ENCODE measurements around the gene MYL6. TPM values are rescaled to one million over a fixed set of nuclear protein-coding genes. Genes with fewer than 3 reads are reported as not detected.
A peak's percentile ranks its signal among the peaks of the same experiment; 100 is the strongest.

The MYL6 gene
- polyA plus RNA-seq, 1 donor = 1,754 TPM

GRCh38 chr12:56127888-56128669 lies 30.1 kb upstream of the MYL6 start, which contains the start of gene ESYT1:
TSS of gene ESYT1 (plus strand) at chr12:56128267. CDS start at chr12:56128320, 53 bp downstream.
- Histone ChIP-seq H3K27me3 (ENCODE audit: control insufficient read depth, insufficient read depth, low read length) (no peaks in the 10 kb centered on the region), H3K27ac (ENCODE audit: low read length) (peak within 1 kb of the TSS; percentile 83), H3K4me1 (ENCODE audit: control insufficient read depth, insufficient read depth, low read length) (peaks cover 27% of the 10 kb centered on the region), H3K36me3 (ENCODE audit: control insufficient read depth, insufficient read depth, low read length) (peaks cover 23% of the 10 kb centered on the region), H3K9me3 (ENCODE audit: control insufficient read depth, low read depth, low read length) (no peaks in the 10 kb centered on the region), H3K4me3 (ENCODE audit: low read length) (peak within 1 kb of the TSS; percentile 92)
- peak; percentile 99 to 100 for DNase-seq
- no CpG with 5 or more reads among the region's 49 CpGs for WGBS (ENCODE audit: insufficient coverage, low lambda C conversion rate)

GRCh38 chr12:56128670-56129205 lies 29.4 kb upstream of the MYL6 start:
- peak overlapping the region; percentile 83 for H3K27ac ChIP-seq (ENCODE audit: low read length)
- DNase-seq = peak in 1 of 2 donors; percentile 46
- 3% methylated on average over 7 of the region's 20 CpGs for WGBS (ENCODE audit: insufficient coverage, low lambda C conversion rate)

GRCh38 chr12:56129206-56129941 lies 28.8 kb upstream of the MYL6 start:
- peak in 1 of 2 donors; percentile 62 for DNase-seq
- Histone ChIP-seq H3K36me3 (ENCODE audit: control insufficient read depth, insufficient read depth, low read length) (peaks cover 36% of the 10 kb centered on the region), H3K27me3 (ENCODE audit: control insufficient read depth, insufficient read depth, low read length) (no peaks in the 10 kb centered on the region), H3K4me1 (ENCODE audit: control insufficient read depth, insufficient read depth, low read length) (peaks cover 27% of the 10 kb centered on the region), H3K9me3 (ENCODE audit: control insufficient read depth, low read depth, low read length) (no peaks in the 10 kb centered on the region), H3K4me3 (ENCODE audit: low read length) (peak overlapping the region; percentile 92), H3K27ac (ENCODE audit: low read length) (peak overlapping the region; percentile 83)
- no CpG with 5 or more reads among the region's 29 CpGs for whole genome bisulfite sequencing (ENCODE audit: insufficient coverage, low lambda C conversion rate)

More at GRCh38 chr12:56128670-56129205, 29.4 kb upstream of the MYL6 start:
- no peaks in the 10 kb centered on the region for H3K27me3 ChIP-seq (ENCODE audit: control insufficient read depth, insufficient read depth, low read length)
- H3K36me3 ChIP-seq (ENCODE audit: control insufficient read depth, insufficient read depth, low read length) = peaks cover 29% of the 10 kb centered on the region
- no peaks in the 10 kb centered on the region for H3K9me3 ChIP-seq (ENCODE audit: control insufficient read depth, low read depth, low read length)
- peaks cover 27% of the 10 kb centered on the region for H3K4me1 ChIP-seq (ENCODE audit: control insufficient read depth, insufficient read depth, low read length)
- H3K4me3 ChIP-seq (ENCODE audit: low read length) = peak overlapping the region; percentile 92

- Histone ChIP-seq H3K36me3 (ENCODE audit: control insufficient read depth, insufficient read depth, low read length) (peaks cover 36% of the 10 kb centered on the region), H3K9me3 (ENCODE audit: control insufficient read depth, low read depth, low read length) (no peaks in the 10 kb centered on the region), H3K27ac (ENCODE audit: low read length) (no peak overlapping the region), H3K4me1 (ENCODE audit: control insufficient read depth, insufficient read depth, low read length) (peaks cover 27% of the 10 kb centered on the region), H3K27me3 (ENCODE audit: control insufficient read depth, insufficient read depth, low read length) (no peaks in the 10 kb centered on the region), H3K4me3 (ENCODE audit: low read length) (no peak overlapping the region)
- no peak for DNase-seq
- 83% methylated on average over 1 of the region's 22 CpGs for WGBS (ENCODE audit: insufficient coverage, low lambda C conversion rate)
These were observed 28.1 kb upstream of the MYL6 start for GRCh38 chr12:56129942-56130495.

- DNase-seq = no peak
- no peak overlapping the region for H3K27ac ChIP-seq (ENCODE audit: low read length)
- peaks cover 22% of the 10 kb centered on the region for H3K4me1 ChIP-seq (ENCODE audit: control insufficient read depth, insufficient read depth, low read length)
- H3K9me3 ChIP-seq (ENCODE audit: control insufficient read depth, low read depth, low read length) = no peaks in the 10 kb centered on the region
- H3K4me3 ChIP-seq (ENCODE audit: low read length) = no peak overlapping the region
- H3K36me3 ChIP-seq (ENCODE audit: control insufficient read depth, insufficient read depth, low read length) = peaks cover 36% of the 10 kb centered on the region
- H3K27me3 ChIP-seq (ENCODE audit: control insufficient read depth, insufficient read depth, low read length) = no peaks in the 10 kb centered on the region
- 17% methylated on average over 1 of the region's 4 CpGs for WGBS (ENCODE audit: insufficient coverage, low lambda C conversion rate)
These were observed 27.3 kb upstream of the MYL6 start for GRCh38 chr12:56130876-56131275.

GRCh38 chr12:56134897-56135296 lies 23.3 kb upstream of the MYL6 start:
- WGBS (ENCODE audit: insufficient coverage, low lambda C conversion rate) = 80% methylated on average over 1 of the region's 6 CpGs
- Histone ChIP-seq H3K4me3 (ENCODE audit: low read length) (no peak overlapping the region), H3K36me3 (ENCODE audit: control insufficient read depth, insufficient read depth, low read length) (peaks cover 71% of the 10 kb centered on the region), H3K4me1 (ENCODE audit: control insufficient read depth, insufficient read depth, low read length) (no peaks in the 10 kb centered on the region), H3K9me3 (ENCODE audit: control insufficient read depth, low read depth, low read length) (no peaks in the 10 kb centered on the region), H3K27ac (ENCODE audit: low read length) (no peak overlapping the region), H3K27me3 (ENCODE audit: control insufficient read depth, insufficient read depth, low read length) (no peaks in the 10 kb centered on the region)
- no peak for DNase-seq

- Histone ChIP-seq H3K27me3 (ENCODE audit: control insufficient read depth, insufficient read depth, low read length) (no peaks in the 10 kb centered on the region), H3K9me3 (ENCODE audit: control insufficient read depth, low read depth, low read length) (no peaks in the 10 kb centered on the region), H3K4me3 (ENCODE audit: low read length) (no peak overlapping the region), H3K27ac (ENCODE audit: low read length) (no peak overlapping the region), H3K4me1 (ENCODE audit: control insufficient read depth, insufficient read depth, low read length) (no peaks in the 10 kb centered on the region), H3K36me3 (ENCODE audit: control insufficient read depth, insufficient read depth, low read length) (peaks cover 68% of the 10 kb centered on the region)
- DNase-seq = no peak
- WGBS (ENCODE audit: insufficient coverage, low lambda C conversion rate) = no CpG with 5 or more reads among the region's 14 CpGs
These were observed 20.1 kb upstream of the MYL6 start for GRCh38 chr12:56137853-56138571.

GRCh38 chr12:56141946-56142784 lies 16.0 kb upstream of the MYL6 start:
- no peaks in the 10 kb centered on the region for H3K27me3 ChIP-seq (ENCODE audit: control insufficient read depth, insufficient read depth, low read length)

GRCh38 chr12:56143217-56143616 lies 14.9 kb upstream of the MYL6 start:
- no peak for DNase-seq
- WGBS (ENCODE audit: insufficient coverage, low lambda C conversion rate) = 100% methylated on average over 1 of the region's 4 CpGs
- Histone ChIP-seq H3K4me1 (ENCODE audit: control insufficient read depth, insufficient read depth, low read length) (peaks cover 20% of the 10 kb centered on the region), H3K4me3 (ENCODE audit: low read length) (no peak overlapping the region), H3K27me3 (ENCODE audit: control insufficient read depth, insufficient read depth, low read length) (no peaks in the 10 kb centered on the region), H3K36me3 (ENCODE audit: control insufficient read depth, insufficient read depth, low read length) (peaks cover 53% of the 10 kb centered on the region), H3K9me3 (ENCODE audit: control insufficient read depth, low read depth, low read length) (no peaks in the 10 kb centered on the region), H3K27ac (ENCODE audit: low read length) (no peak overlapping the region)

More at GRCh38 chr12:56141946-56142784, 16.0 kb upstream of the MYL6 start:
- Histone ChIP-seq H3K4me1 (ENCODE audit: control insufficient read depth, insufficient read depth, low read length) (peaks cover 20% of the 10 kb centered on the region), H3K36me3 (ENCODE audit: control insufficient read depth, insufficient read depth, low read length) (peaks cover 63% of the 10 kb centered on the region), H3K9me3 (ENCODE audit: control insufficient read depth, low read depth, low read length) (no peaks in the 10 kb centered on the region), H3K27ac (ENCODE audit: low read length) (no peak overlapping the region), H3K4me3 (ENCODE audit: low read length) (no peak overlapping the region)
- no peak for DNase-seq
- no CpG with 5 or more reads among the region's 19 CpGs for WGBS (ENCODE audit: insufficient coverage, low lambda C conversion rate)

All from large intestine (tissue), 3 donors.